MM.1S (cell line): ENCODE results near the gene TREML1.

Experiments used
- DNase-seq: peaks from one replicate; pipeline ENCODE4 v3.0.0-alpha.2; 2015
- H2AFZ ChIP-seq: fragments of 300-600 bp; sonication (generic); 2 replicates; pipeline ENCODE4 v1.6.0; 2016; ENCODE audit warnings: antibody characterized with exemption, low read length
- H3F3A ChIP-seq: fragments of 300-600 bp; sonication (generic); 2 replicates; pipeline ENCODE4 v1.6.1; 2016; ENCODE audit warnings: mild to moderate bottlenecking, antibody characterized with exemption, low read length, moderate library complexity, mixed read lengths; ENCODE audit not compliant: insufficient read depth
- H3K27ac ChIP-seq: fragments of 300-600 bp; sonication (generic); 2 replicates; pipeline ENCODE4 v1.5.1; 2016; ENCODE audit warnings: mild to moderate bottlenecking, low read length
- H3K27me3 ChIP-seq: fragments of 300-600 bp; sonication (generic); replicated peaks from 2 replicates; pipeline ENCODE4 v1.6.0; 2016; ENCODE audit warnings: low read length; ENCODE audit not compliant: insufficient read depth
- H3K36me3 ChIP-seq: fragments of 300-600 bp; sonication (generic); replicated peaks from 2 replicates; pipeline ENCODE4 v1.6.1; 2016; ENCODE audit warnings: mild to moderate bottlenecking, low read length, mixed read lengths; ENCODE audit not compliant: insufficient read depth
- H3K4me1 ChIP-seq: fragments of 300-600 bp; sonication (generic); 2 replicates; pipeline ENCODE4 v1.6.1; 2016; ENCODE audit warnings: low read length, mixed read lengths
- H3K4me2 ChIP-seq: fragments of 300-600 bp; sonication (generic); 2 replicates; pipeline ENCODE4 v1.6.0; 2016; ENCODE audit warnings: low read depth, low read length
- H3K4me3 ChIP-seq: fragments of 300-600 bp; sonication (generic); 2 replicates; pipeline ENCODE4 v1.5.1; 2016; ENCODE audit warnings: low read length, mixed read lengths
- H3K79me2 ChIP-seq: fragments of 300-600 bp; sonication (generic); 2 replicates; pipeline ENCODE4 v1.6.1; 2016; ENCODE audit warnings: mixed run types, low read length, mixed read lengths
- H3K9ac ChIP-seq: fragments of 300-600 bp; sonication (generic); 2 replicates; pipeline ENCODE4 v1.6.1; 2016; ENCODE audit warnings: low read length, mixed read lengths
- H3K9me2 ChIP-seq: fragments of 300-600 bp; sonication (generic); replicated peaks from 2 replicates; pipeline ENCODE4 v1.6.1; 2016; ENCODE audit warnings: mild to moderate bottlenecking, low read length, mixed read lengths; ENCODE audit not compliant: insufficient read depth
- H3K9me3 ChIP-seq: fragments of 300-600 bp; sonication (generic); replicated peaks from 2 replicates; pipeline ENCODE4 v1.6.1; 2016; ENCODE audit warnings: mild to moderate bottlenecking, low read length, mixed read lengths; ENCODE audit not compliant: insufficient read depth
- H4K20me1 ChIP-seq: fragments of 300-600 bp; sonication (generic); 2 replicates; pipeline ENCODE4 v1.6.1; 2016; ENCODE audit warnings: mild to moderate bottlenecking, low read length, moderate library complexity, mixed read lengths; ENCODE audit not compliant: insufficient read depth
- CTCF ChIP-seq: fragments of 300-600 bp; sonication (generic); IDR thresholded peaks from 2 replicates; pipeline ENCODE4 v1.5.1; 2016; ENCODE audit warnings: antibody characterized with exemption, low read length, mixed read lengths
- EZH2 ChIP-seq: fragments of 300-600 bp; sonication (generic); optimal IDR thresholded peaks from 2 replicates; pipeline ENCODE3; 2017; ENCODE audit warnings: low read depth, mild to moderate bottlenecking, antibody characterized with exemption, low read length, mixed read lengths
- EZH2phosphoT487 ChIP-seq: fragments of 300-600 bp; sonication (generic); IDR thresholded peaks from 2 replicates; pipeline ENCODE4 v1.6.1; 2018; ENCODE audit warnings: antibody characterized with exemption, low read length

The TREML1 gene

DNA sequence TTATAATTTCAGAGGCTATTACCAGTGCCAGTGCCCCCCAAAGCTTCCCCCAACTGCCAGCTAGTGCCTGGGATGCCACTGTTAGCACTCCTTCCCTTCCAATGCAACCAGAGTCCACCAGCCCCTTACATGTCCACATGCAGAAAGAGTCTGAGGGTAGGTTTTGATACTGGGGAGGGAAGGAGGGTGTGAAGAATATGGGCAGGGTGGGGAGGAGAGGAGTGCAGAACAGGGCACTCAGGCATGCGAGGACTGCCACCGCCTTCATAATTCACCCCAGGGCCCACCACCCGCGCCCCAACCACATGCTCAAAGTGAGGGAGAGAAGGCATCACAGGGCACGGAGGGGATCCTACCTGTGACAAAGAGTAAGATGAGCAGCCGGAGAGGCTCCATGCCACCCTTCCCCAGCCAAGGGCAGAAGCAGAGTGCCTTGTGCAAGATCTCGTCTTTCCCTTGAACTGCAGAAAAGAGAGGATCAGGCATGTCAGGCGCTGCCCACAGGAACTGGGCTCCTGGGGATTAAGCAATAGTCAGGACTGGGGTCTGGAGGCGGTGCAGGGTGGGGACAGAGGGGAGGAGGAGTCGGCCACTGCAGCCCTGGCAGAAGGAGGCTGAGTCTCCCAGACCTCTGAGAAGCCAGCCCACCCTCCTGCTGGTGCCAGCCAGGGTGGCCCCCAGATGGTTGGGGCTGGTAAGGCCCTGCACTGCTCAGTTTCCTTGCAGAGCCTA lies 8.7 kb upstream of the TREML1 start, which contains the start of gene TREM2:
Gene TREM2, minus strand, starts transcription at position 430 of the 732 bp plus-strand sequence. Its CDS starts 34 bp downstream, at position 396.
- no peak within 1 kb of the TSS for H3K27ac ChIP-seq
- no peak for DNase-seq
- H4K20me1 ChIP-seq = no peaks in the 10 kb centered on the region
- H3K4me1 ChIP-seq = no peaks in the 10 kb centered on the region
- no peak within 1 kb of the TSS for H3K9ac ChIP-seq
- H3F3A ChIP-seq = no peaks in the 10 kb centered on the region
- H3K4me3 ChIP-seq = no peak within 1 kb of the TSS
- no peaks in the 10 kb centered on the region for H3K79me2 ChIP-seq
- H3K27me3 ChIP-seq = no peaks in the 10 kb centered on the region
- no peaks in the 10 kb centered on the region for H3K36me3 ChIP-seq
- H3K4me2 ChIP-seq = no peak within 1 kb of the TSS
- no peaks in the 10 kb centered on the region for H3K9me3 ChIP-seq
- no peaks in the 10 kb centered on the region for H3K9me2 ChIP-seq
- TF ChIP-seq CTCF = no peak
- TF ChIP-seq EZH2phosphoT487 = no peak
- no peak for TF ChIP-seq EZH2
- no peak within 1 kb of the TSS for H2AFZ ChIP-seq

- no peak overlapping the region for H3K4me3 ChIP-seq
- H3K9me3 ChIP-seq = no peaks in the 10 kb centered on the region
- no peaks in the 10 kb centered on the region for H4K20me1 ChIP-seq
- no peak overlapping the region for H3K4me2 ChIP-seq
- H3K36me3 ChIP-seq = no peaks in the 10 kb centered on the region
- H2AFZ ChIP-seq = no peak overlapping the region
- H3K4me1 ChIP-seq = no peaks in the 10 kb centered on the region
- no peaks in the 10 kb centered on the region for H3K9me2 ChIP-seq
- no peak overlapping the region for H3K9ac ChIP-seq
- H3K27ac ChIP-seq = no peak overlapping the region
- no peaks in the 10 kb centered on the region for H3K27me3 ChIP-seq
- DNase-seq = no peak
- no peaks in the 10 kb centered on the region for H3K79me2 ChIP-seq
- TF ChIP-seq CTCF = no peak
- TF ChIP-seq EZH2 = no peak
- no peak for TF ChIP-seq EZH2phosphoT487
- H3F3A ChIP-seq = no peaks in the 10 kb centered on the region
These were observed 7.9 kb upstream of the TREML1 start for GRCh38 chr6:41161851-41162552.

DNA sequence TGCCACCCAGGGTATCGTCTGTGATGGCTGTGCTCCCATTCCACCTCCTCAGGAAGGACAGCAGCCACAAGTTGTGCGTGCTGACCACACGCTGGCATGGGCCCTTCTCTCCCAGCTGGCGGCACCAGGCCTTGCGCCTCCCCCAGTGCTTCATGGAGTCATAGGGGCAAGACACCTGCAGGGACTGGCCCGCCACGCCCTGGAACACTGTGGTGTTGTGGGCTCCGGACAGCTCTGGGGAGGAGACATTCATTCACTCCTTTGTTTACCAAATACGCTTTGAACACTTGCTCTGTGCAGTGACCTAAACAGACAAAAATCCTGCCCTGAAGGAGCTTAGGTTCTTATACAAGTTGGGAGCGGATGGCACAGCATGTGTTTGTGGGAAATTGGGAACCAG lies 7.2 kb upstream of the TREML1 start:
- Histone ChIP-seq H3K4me2 (no peak overlapping the region), H4K20me1 (no peaks in the 10 kb centered on the region), H3K79me2 (no peaks in the 10 kb centered on the region), H3K4me3 (no peak overlapping the region), H3K4me1 (no peaks in the 10 kb centered on the region), H3K9me3 (no peaks in the 10 kb centered on the region), H2AFZ (no peak overlapping the region), H3K27ac (no peak overlapping the region), H3F3A (no peaks in the 10 kb centered on the region), H3K9ac (no peak overlapping the region), H3K27me3 (no peaks in the 10 kb centered on the region), H3K9me2 (no peaks in the 10 kb centered on the region), H3K36me3 (no peaks in the 10 kb centered on the region)
- TF ChIP-seq CTCF = no peak
- no peak for TF ChIP-seq EZH2
- no peak for TF ChIP-seq EZH2phosphoT487
- no peak for DNase-seq
